GM21717 (cell line): ENCODE results near the gene TPO.
"Not testable (repeated sequence)": the region's sequence is repeated elsewhere in the genome, so short reads cannot be mapped to it uniquely, and the experiment has no call there.

Experiments used
- ATAC-seq: cut with Tn5 transposase; IDR thresholded peaks from one replicate; pipeline ENCODE4 v1.9.1; 2021; ENCODE audit warnings: mild to moderate bottlenecking, moderate library complexity; ENCODE audit not compliant: unreplicated experiment

TPO gene

DNA sequence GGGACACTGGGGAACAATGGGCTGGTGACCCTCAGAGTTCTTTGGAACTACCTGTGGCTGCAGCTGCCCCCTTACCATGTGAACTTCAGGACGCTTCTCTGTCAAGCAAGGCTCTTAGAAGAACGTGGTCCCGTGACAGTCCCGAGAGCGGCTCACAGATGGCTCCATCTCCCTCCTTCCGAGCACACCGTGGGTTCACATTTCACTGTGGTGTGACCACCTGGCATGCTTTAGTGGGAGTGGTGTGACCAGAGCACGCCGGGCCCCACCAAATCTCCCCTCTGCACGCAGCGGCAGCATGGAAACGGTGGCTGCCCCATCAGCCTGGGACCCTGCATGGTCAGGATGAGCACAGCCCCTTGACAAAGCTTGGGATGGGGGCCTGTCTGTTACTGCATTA is 9.7 kb upstream of the TPO start:
- no peak for ATAC-seq

DNA sequence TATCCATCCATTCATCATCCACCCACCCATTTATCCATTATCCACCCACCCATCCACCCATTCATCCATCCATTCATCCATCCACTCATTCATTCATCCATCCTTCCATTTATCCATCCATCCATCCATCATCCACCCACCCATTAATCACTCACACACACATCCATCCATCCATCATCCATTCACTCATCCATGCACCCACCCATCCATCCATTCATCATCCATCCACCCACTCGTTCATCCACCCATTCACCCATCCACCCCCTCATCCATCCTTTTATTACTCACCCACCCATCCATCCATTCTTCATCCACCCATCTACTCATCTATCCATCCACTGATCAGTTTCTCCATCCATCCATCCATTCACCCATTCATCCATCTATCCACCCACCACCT is 8.1 kb upstream of the TPO start:
- no peak for ATAC-seq

DNA sequence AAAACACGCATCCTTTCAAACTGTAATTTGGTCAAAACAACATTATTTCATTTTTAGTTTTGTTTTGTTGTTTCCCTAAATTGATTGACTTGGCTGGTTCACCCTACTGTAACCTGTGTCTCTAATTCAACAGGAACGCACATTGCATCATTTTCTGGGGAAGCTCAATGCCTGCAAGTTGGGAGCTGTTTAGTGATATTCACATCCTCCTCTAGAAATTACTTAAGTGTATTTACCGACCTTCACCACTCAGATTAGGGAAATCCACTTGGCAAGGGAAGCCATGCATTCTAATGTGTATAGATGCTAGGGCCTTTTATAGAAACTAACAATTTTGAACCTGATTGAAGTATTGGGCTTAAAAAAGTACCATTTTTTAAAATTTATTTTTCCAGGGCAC is 7.3 kb upstream of the TPO start:
- no peak for ATAC-seq

DNA sequence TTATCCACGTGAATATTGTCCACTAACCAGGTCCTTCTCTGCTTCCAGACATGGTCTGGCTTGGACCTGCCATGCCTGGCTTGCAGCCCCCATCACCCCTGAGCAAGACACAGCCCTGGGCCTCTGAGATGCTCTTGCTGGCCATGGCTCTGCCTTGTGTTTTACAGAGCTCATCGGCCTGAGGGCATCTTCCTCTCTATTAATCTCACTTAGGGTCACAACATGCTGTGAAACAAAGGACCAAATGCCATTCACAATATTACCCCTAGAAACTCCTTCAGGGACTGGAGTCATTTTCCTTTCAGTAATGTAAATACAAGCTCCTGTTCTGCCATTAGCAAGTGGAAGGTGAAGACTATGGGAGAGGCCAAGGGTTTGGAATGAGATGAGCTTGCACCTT is 6.8 kb upstream of the TPO start:
- ATAC-seq = no peak

DNA sequence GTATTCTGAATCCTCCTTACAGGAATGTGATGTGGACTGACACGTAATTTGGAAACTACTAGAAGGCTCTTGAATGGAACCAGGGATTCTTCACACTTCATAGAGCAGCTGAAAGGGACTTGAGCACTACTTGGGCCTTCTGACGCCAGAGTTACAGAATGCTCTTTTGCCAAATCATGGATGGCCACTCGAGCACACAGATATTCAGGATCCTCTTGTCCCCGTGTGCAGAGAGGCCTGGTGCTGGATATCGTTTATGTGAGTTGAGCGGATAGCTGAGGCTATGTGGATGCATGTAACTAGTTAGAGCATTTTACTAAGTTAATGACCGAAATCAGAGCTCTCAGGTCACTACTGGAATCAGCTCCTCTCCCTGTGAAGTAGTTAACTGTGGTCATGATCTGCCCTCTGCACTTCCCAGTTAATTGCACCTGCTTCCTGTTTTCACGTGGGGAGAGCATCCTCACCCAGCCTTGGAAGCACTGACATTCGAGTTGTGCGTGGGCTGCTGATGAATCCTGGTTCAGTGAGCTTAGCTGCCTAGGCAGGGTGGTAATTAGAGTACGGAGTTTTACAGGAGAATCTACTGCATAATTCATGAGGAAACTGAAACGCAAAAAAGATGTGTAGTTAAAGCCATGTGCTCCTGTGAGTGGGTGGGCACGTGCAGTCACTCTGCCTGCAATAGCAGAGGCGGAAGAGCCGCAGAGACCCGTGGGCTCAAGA is 5.2 kb upstream of the TPO start:
- no peak for ATAC-seq

DNA sequence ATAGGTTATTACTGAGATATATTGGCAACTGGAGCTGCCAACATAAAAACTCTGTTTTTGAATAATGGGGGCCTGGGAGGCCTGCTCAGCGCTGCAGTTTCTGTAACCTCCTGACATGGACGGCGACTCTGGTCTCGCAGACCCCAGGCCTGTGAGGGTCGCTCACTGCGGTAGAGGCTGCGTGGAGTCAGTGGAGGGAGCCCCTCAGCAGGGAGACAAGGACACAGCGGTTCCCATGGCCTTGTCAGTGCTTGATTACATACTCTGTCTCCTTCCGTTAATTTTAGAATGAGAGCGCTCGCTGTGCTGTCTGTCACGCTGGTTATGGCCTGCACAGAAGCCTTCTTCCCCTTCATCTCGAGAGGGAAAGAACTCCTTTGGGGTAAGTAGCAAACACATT is 858 bp downstream of the TPO start:
- ATAC-seq = no peak

DNA sequence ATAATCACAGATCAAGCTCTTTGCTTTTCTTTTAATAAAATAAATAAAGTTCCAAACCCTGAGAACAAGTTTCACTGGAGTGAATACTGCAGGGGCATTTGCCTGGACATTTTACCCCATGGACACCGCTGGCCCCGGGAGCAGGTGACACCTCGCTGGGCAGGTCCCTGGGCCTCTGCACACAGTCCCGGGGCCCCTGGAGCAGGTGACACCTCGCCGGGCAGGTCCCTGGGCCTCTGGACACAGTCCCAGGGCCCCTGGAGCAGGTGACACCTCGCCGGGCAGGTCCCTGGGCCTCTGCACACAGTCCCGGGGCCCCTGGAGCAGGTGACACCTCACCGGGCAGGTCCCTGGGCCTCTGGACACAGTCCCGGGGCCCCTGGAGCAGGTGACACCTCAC is 1.6 kb downstream of the TPO start:
- ATAC-seq = not testable (repeated sequence)

DNA sequence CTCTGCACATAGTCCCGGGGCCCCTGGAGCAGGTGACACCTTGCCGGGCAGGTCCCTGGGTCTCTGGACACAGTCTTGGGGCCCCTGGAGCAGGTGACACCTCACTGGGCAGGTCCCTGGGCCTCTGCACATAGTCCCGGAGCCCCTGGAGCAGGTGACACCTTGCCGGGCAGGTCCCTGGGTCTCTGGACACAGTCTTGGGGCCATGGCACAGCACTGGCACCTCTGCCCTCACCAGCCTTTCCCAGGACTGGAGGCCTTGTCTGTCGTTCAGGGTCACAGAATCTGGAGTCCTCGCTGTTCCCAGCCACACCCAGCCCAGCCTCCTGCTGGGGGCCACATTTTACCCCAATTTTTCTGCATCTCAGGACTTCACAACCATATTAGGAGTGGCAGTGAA is 2.2 kb downstream of the TPO start:
- ATAC-seq = no peak

DNA sequence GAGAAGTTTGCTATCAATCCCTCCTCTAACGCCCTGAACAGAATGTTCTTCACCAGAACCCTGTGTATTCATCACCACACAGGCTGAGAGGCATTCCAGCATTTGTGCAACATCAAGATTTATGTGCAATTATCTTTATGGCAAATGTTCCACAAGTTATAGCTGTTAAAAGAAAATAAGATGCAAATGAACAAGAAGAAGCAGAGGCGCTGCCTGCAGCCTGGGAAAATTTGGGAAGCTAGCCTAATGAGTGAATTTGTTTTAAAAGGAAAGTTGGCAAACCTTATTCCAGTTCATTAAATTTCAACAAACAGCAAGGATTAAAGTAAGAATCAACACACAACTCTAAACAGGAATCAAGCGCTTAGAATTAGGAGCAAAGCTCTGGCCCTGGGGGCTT is 5.3 kb downstream of the TPO start:
- no peak for ATAC-seq

DNA sequence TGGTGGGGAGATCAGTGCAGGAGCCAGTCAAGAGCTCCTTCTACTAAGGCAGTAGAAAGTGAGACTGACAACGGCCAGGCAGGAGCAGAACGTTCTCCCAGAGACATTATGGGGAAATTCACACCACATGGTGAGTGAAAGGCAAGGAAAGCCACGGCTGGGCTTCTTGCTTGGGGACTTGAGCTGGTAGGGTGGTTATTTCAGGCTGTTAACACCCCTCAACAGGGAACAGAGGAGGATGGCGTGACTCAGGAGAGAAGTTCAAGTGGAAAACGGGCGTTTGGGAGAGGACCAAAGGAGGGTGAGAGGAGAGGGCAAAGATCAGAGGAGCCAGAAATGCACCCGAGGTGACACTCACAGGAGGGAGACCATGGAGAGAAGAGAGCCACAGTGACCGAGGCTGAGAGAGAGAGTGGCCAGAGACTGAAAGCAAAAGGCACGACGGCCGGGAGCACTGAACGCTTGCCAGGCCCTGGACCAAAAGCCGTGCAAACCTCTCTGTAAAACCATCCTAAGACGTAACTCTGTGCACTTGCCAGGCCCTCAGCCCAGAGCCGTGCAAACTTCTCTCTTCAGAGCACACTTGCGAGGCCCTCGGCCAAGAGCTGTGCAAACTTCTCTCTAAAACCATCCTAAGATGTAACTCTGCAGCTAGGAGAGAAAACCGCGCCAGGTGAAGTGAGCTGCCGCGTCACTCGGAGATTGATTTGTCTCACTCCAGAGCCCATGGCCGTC is 7.7 kb downstream of the TPO start:
- ATAC-seq = no peak

DNA sequence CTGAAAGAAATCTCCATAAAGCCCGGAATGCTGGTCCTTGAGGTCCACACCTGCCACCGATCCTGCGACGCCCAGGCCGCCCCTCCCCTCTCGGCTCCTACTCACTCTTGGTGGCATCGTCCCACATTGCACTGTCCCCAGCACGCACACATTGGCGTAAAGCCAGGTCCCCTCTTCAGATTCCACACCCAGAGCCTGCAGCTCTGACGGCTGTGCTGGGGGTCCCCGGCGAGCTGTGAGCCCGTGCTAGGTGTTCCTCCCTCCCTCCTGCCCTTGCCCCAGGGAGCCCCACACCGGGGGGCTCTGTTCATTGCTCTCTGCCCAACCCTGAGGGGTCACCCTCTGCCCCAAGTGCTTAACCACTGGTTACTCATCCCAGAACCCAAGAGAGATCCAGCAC is 8.5 kb downstream of the TPO start:
- ATAC-seq = no peak

DNA sequence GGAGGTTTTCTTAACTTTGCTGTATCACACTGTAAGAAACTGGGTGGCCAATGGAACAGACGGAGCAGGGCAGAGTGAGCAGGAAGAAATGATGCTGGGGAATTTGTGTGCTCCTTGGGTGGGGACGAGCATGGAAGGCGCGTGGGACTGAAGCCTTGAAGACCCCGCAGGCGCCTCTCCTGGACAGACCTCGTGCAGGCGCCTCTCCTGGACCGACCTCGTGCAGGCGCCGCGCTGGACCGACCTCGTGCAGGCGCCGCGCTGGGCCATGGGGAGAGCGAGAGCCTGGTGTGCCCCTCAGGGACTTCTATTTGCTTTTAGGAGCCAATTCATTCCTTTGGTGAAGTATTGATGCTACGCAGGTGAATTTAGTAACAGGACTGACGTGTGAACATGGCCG is 8.9 kb downstream of the TPO start:
- no peak for ATAC-seq

DNA sequence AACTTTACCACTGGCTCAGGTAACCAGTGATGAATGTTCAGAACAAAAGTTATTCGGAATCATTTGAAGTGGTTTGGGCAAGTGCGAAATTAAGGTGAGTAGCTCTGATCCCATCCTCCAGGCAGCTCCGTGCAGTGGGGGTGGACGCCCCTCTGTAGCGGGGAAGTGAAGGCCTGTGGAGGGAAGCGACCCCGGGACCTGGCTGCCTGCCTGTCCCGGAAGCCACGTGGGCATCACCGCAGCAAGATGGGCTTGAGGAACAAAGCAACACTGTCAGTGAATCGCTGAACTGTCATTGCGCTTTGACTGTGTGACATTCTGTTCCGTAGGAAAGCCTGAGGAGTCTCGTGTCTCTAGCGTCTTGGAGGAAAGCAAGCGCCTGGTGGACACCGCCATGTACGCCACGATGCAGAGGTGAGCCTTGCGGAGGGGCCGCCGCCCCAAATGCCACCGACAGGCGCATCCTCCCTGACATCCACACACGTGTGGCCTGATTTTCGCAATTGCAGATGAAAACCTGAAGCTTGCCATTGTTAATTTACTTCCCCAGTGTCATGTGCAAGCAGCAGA is 9.5 kb downstream of the TPO start:
- ATAC-seq = no peak

DNA sequence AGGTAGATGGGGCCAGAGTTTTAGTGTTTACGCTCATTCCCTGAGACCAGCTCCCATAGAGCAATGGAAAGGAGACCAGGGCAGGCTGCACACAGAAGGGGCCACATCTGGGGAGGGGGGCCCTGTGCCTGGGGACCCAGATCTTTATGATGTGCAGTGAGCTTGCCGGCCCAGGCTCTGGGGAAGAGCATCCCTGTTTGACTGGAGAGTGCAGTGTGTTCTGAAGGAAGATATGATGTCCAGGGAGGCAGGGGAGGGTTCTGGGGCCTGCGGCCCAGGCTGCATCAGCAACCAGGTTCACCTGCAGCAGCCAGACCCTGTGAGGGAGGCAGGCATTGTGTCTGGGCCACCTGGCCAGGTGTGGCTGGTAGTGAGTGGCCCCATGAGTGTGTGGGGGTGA is 13.8 kb downstream of the TPO start:
- no peak for ATAC-seq

DNA sequence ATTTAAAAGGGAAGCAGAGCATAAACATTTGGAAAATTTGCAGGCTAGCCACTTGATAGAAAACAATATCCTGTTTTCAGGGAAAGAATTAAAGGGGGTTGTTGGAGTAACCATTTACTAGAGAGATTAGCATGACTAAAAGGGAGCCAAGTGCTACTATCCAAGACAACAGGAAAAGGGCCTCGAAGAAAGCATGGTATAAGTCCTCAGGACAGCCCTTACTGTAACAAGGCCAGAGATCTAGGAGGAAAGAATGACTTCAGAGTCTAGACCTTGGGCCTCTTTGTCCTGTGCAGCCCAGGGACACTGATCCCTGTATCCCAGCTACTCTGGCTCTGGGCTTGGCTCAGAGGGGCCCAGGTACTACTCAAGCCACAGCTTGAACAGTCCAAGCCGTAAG is 16.6 kb downstream of the TPO start:
- ATAC-seq = no peak

DNA sequence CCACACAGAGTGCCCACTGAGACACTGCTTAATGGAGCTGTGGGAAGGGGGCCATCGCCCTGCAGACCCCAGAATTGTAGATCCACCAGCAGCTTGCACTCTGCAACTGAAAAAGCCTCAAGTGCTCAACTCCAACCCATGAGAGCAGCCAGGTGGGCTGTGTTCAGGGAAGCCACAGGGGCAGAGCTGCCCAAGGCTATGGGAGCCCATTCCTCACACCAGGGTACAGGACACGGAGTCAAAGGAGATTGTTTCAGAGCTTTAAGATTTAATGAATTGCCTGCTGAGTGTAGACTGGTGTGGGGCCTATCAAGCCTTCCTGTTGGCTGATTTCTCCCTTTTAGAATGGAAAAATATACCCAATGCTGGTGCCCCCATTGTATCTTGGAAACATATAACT is 17.2 kb downstream of the TPO start:
- no peak for ATAC-seq

DNA sequence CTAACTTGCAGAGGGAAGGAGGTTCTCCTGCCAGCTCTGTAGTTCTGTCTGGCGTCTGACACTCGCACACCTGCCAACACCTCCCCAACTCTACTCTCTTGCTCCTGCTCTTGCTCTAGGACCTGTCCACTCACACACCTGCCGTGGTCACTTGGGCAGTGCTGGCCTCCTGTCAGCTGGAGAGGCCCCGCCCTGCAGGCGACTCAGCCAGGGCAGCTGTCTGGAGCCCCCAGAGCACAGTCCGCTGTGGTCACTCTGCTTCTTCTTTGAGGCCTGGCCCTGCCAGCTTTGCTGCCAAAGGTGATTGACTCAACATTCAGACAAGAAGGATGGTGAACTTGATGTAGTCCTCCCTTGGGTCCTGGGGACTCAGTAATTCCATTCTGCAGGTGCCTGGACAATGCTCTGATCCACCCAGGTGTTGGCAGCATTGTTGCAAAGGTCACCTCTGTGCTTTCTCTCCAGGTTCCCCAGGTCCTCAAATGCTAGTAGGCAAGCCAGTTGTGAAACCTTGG is 18.7 kb downstream of the TPO start:
- ATAC-seq = no peak

DNA sequence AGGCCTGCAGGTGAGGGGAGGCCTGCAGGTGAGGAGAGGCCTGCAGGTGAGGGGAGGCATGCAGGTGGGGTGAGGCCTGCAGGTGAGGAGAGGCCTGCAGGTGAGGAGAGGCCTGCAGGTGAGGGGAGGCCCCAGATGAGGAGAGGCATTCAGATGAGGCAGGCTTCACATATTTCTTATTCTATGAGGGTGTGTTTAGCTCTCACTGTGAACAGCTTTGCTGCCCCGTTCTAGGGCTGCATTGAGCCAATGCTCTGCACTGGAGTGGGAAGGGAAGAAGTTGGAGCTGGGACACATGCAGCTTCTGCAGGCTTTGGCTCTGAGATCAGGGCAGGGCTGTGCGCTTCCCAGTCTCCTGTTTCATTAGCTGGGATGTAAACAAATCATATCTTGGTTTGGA is 19.5 kb downstream of the TPO start:
- no peak for ATAC-seq

DNA sequence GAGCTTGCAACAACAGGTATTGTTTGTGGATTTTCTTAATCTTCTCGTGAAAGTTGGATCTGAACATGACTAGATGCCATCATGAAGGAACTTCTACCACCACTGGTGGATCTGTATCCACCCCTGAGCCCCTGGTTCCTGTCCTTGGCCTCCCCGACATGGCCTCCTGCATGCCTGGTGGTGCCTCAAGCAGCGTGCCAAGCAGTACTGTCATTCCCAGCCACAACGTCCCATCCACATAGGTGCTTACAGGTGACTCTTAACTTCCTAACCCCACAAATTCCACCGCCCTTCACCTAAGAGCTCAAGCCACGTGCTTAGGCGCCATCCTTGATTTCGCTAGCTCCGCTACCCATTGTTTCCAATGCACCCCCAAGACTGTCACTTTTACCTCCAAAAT is 23.1 kb downstream of the TPO start:
- no peak for ATAC-seq

DNA sequence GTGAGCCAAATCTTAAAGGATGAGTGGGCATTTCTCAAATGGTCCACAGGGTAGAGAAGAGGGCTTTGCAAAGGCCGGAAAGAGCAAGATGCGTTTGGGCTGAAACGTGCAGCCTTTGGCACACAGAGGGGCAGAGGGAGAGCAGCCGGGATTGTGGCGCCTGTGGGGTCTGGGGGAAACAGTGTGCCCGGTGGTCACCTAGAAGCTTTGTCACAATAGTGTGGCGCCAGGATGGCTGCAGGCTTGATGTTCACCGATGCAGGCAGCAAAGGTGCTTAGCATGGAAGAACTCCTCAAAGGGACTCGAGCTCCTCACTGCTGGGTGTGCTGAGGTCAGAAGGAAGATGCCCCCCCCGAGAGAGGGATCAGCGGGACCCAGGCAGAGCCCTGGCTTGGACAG is 23.8 kb downstream of the TPO start:
- no peak for ATAC-seq

DNA sequence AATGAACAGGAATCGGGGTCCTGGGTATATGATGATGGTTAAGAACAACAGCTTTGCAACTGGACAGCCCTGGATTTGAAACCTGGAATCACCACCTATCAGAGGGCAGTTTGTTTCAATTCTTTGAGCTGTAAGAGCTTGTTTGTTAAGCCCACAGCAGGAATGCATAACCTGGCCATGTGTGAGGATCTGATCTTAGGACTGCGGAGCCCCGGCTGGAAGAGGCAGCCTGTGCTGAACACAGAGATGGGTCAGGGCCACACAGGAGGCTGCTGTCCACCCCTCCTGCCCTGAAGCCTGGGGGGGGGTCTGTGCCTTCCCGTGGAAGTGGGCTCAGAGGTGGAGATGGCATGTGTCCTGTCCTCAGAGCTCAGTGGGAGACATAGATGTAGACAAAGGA is 24.3 kb downstream of the TPO start:
- no peak for ATAC-seq

DNA sequence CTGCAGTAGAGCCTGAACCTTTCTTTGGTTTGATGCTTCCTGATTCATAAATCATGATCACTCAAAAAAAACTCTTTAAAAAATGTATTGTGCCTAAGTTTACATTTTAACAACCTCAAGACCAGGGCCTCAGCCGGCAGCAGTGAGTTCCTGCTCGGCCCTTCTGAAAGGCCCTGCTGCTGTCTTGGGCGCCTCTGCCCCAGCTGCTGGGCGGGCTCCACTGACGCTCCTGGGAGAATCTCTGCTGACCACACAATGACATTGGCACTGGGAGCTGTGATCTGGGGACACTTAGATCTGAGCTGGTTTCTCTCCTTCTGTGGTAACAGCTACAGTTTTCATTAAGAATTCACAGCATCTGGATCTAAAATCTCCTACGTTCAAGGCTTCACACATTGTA is 25.7 kb downstream of the TPO start:
- no peak for ATAC-seq
